B cell (primary cell): ENCODE measurements around the gene GADD45G. TPM values are rescaled to one million over a fixed set of nuclear protein-coding genes. Genes with fewer than 3 reads are reported as not detected.

ENCODE experiments used
- ATAC-seq: fragments of 200-7000 bp; cut with Tn5 transposase; one replicate; pipeline ENCODE4 v1.10.0; 2021; ENCODE audit warnings: low read depth, mild to moderate bottlenecking, moderate number of reproducible peaks, moderate library complexity
- CTCF ChIA-PET: fragments of 350-600 bp; sonication (Branson Sonifier 250); formaldehyde crosslinking; loops from one replicate; lab custom pipeline; 2021; ENCODE audit warnings: antibody characterized with exemption, inconsistent platforms; lab: Charles Lee
- POLR2A ChIA-PET: fragments of 350-600 bp; sonication (Branson Sonifier 250); formaldehyde crosslinking; loops from one replicate; lab custom pipeline; 2021; ENCODE audit warnings: antibody characterized with exemption; lab: Charles Lee
- DNase-seq: peaks from one replicate; pipeline ENCODE4 v3.0.0; 2013
- H2AFZ ChIP-seq: 2 replicates; pipeline ENCODE4 v1.6.1; 2012; ENCODE audit warnings: mild to moderate bottlenecking, low read depth, low read length; ENCODE audit not compliant: insufficient read depth, poor library complexity, severe bottlenecking
- H3K27ac ChIP-seq, 2 donors: 1 replicate in 1 of 2; 2 replicates in 1 of 2; pipeline ENCODE4 v1.5.1; 2012 to 2013; ENCODE audit warnings: low read length in 2 of 2, mild to moderate bottlenecking in 2 of 2, moderate library complexity in 1 of 2
- H3K27me3 ChIP-seq, 4 experiments: fragments of 200-600 bp in 1 of 4; sonication (generic) in 1 of 4; replicated peaks in 1 of 4; 1 replicate in 2 of 4; 2 replicates in 2 of 4; pipeline versions ENCODE4 v1.6.1 to v1.7.0; 2013 to 2016; ENCODE audit warnings: low read length in 3 of 4, mild to moderate bottlenecking in 2 of 4, mixed read lengths in 1 of 4, moderate library complexity in 1 of 4; ENCODE audit not compliant: insufficient read depth in 4 of 4, control insufficient read depth in 3 of 4; ENCODE audit errors: control extremely low read depth in 1 of 4
- H3K36me3 ChIP-seq, 2 experiments: replicated peaks in 1 of 2; 1 replicate in 1 of 2; 2 replicates in 1 of 2; pipeline versions ENCODE4 v1.6.1 to v1.7.1; 2013; ENCODE audit warnings: low read length in 1 of 2; ENCODE audit not compliant: insufficient read depth in 2 of 2, control insufficient read depth in 1 of 2; ENCODE audit errors: control extremely low read depth in 1 of 2, extremely low read depth in 1 of 2
- H3K4me1 ChIP-seq, 2 donors: fragments of 200-600 bp in 1 of 2; sonication (generic) in 1 of 2; 1 replicate in 1 of 2; 2 replicates in 1 of 2; pipeline versions ENCODE4 v1.5.1 to v1.6.1; 2013 to 2017; ENCODE audit warnings: low read length in 2 of 2; ENCODE audit not compliant: control insufficient read depth in 2 of 2, insufficient read depth in 2 of 2
- H3K4me2 ChIP-seq: replicated peaks from 2 replicates; pipeline ENCODE3; 2012; ENCODE audit warnings: mild to moderate bottlenecking, low read depth, low read length; ENCODE audit not compliant: poor library complexity, severe bottlenecking
- H3K4me3 ChIP-seq, 5 experiments: fragments of 200-600 bp in 1 of 5; sonication (generic) in 1 of 5; 1 replicate in 3 of 5; 2 replicates in 2 of 5; pipeline versions ENCODE4 v1.5.1 to v1.7.0; 2011 to 2016; ENCODE audit warnings: low read length in 4 of 5, mild to moderate bottlenecking in 4 of 5, low read depth in 2 of 5, control low read depth in 1 of 5, moderate library complexity in 1 of 5; ENCODE audit not compliant: insufficient read depth in 1 of 5; ENCODE audit errors: control extremely low read depth in 1 of 5, extremely low read depth in 1 of 5
- H3K79me2 ChIP-seq: fragments of 200-600 bp; sonication (generic); one replicate; pipeline ENCODE4 v1.6.0; 2016; ENCODE audit warnings: low read length; ENCODE audit not compliant: control insufficient read depth, insufficient read depth
- H3K9ac ChIP-seq: fragments of 200-600 bp; sonication (generic); 2 replicates; pipeline ENCODE4 v1.6.1; 2017; ENCODE audit warnings: mild to moderate bottlenecking, low read length, moderate library complexity
- H3K9me3 ChIP-seq, 3 donors: one replicate each; pipeline versions ENCODE4 v1.6.1 to v1.7.1; 2013; ENCODE audit warnings: low read length in 2 of 3; ENCODE audit not compliant: control insufficient read depth in 2 of 3, insufficient read depth in 1 of 3; ENCODE audit errors: control extremely low read depth in 1 of 3
- H4K20me1 ChIP-seq: 2 replicates; pipeline ENCODE4 v1.6.0; 2012; ENCODE audit warnings: mild to moderate bottlenecking, low read length; ENCODE audit not compliant: insufficient read depth, control insufficient read depth, poor library complexity, severe bottlenecking
- H3K27ac Mint-ChIP-seq: one replicate; pipeline ENCODE4 v1.8.0; 2021; ENCODE audit warnings: mixed read lengths
- H3K27me3 Mint-ChIP-seq: one replicate; pipeline ENCODE4 v1.8.0; 2021; ENCODE audit warnings: mixed read lengths
- H3K4me1 Mint-ChIP-seq: one replicate; pipeline ENCODE4 v1.8.0; 2021; ENCODE audit warnings: mixed read lengths
- H3K4me3 Mint-ChIP-seq: one replicate; pipeline ENCODE4 v1.8.0; 2021; ENCODE audit warnings: mixed read lengths
- H3K9me3 Mint-ChIP-seq: one replicate; pipeline ENCODE4 v1.8.0; 2022; ENCODE audit warnings: mixed read lengths; ENCODE audit not compliant: insufficient read depth
- EZH2 ChIP-seq: IDR thresholded peaks from 2 replicates; pipeline ENCODE4 v1.6.1; 2012; ENCODE audit warnings: borderline replicate concordance, low read depth, mild to moderate bottlenecking, moderate library complexity, low read length; ENCODE audit not compliant: insufficient read depth, poor library complexity, severe bottlenecking
- WGBS: methylation state at CpG from one replicate; pipeline ENCODE4 v1.1.5; 2013; ENCODE audit warnings: missing lambda C conversion rate; ENCODE audit not compliant: insufficient coverage; 5-methylcytosine and 5-hydroxymethylcytosine counted together
- intact Hi-C: fragments of 100-400 bp; cut with micrococcal nuclease; formaldehyde crosslinking; loops from one replicate; pipeline ENCODE4 v1.10.0; 2022
- polyA plus RNA-seq: library from polyadenylated mRNA; depleted of rRNA; stranded (reverse); fragments of >200 nt; gene quantifications from 2 replicates; pipeline ENCODE4 v1.2.3, GENCODE V29; 2012
- total RNA-seq, 2 donors: library from RNA; stranded (reverse); fragments of 120-200 nt in 1 of 2; gene quantifications; 1 replicate in 1 of 2; 2 replicates in 1 of 2; pipeline versions ENCODE4 v1.2.3 to v1.2.4, GENCODE V29; 2013 to 2022
- TF ChIP-seq, protein P1 (sequence below): fragments of 200-600 bp; IDR thresholded peaks from one replicate; pipeline ENCODE4 v1.8.0; 2022; ENCODE audit warnings: antibody characterized with exemption, mild to moderate bottlenecking

Gene GADD45G
- total and polyA plus RNA-seq, 2 donors (not counting 1 experiment from before 2014, with no cell fraction given) = 4.3 to 5.9 TPM

DNA sequence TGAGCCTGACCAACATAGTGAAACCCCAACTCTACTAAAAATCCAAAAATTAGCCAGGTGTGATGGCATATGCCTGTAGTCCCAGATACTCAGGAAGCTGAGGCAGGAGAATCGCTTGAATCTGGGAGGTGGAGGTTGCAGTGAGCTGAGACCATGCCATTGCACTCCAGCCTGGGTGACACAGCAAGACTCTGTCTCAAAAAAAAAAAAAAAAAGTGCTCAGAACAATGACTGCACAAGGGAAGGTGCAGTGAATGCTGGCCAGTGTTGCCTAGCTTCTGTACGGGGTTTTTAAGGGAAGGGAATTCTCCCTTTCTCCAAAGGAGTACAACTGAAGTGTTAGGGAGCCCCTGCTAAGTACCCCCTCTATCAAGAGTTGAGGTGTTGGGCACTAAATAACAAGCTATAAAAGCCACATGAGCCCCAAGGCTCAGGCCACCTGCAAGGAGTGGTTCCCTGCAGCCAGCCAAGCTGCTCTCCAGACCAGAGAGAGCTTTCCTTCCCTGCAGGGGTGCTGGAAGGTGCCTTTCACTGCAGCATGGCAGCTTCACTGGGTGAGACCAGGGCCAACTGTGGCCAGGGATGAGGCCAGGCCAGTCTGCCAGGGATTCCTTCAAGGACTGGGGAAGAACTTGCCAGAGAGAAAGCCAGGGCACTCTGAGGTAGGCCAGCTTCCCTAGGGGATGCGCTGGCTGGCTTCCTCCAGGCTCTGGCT, 14.8 kb downstream of the GADD45G start:
- Histone ChIP-seq H3K27ac (no peak overlapping the region), H2AFZ (no peak overlapping the region), H3K9me3 (peaks cover 0 to 12% (median 0%) of the 10 kb centered on the region in 3 donors), H3K4me2 (no peak overlapping the region), H3K36me3 (no peaks in the 10 kb centered on the region), H4K20me1 (no peaks in the 10 kb centered on the region), H3K27me3 (peaks cover 0 to 7% (median 0%) of the 10 kb centered on the region in 4 experiments), H3K4me3 (no peak overlapping the region), H3K79me2 (no peaks in the 10 kb centered on the region), H3K9ac (no peak overlapping the region), H3K4me1 (no peaks in the 10 kb centered on the region)
- DNase-seq (no peak), ATAC-seq (no peak)
- POLR2A ChIA-PET = no interaction called here
- 93% methylated on average over 2 of the region's 3 CpGs for whole genome bisulfite sequencing
- no peak overlapping the region for H3K4me3 Mint-ChIP-seq
- H3K4me1 Mint-ChIP-seq = no peaks in the 10 kb centered on the region
- intact Hi-C loops = no loop called here
- H3K27ac Mint-ChIP-seq = no peak overlapping the region
- H3K9me3 Mint-ChIP-seq = no peaks in the 10 kb centered on the region
- CTCF ChIA-PET = no interaction called here
- TF ChIP-seq, protein P1, sequence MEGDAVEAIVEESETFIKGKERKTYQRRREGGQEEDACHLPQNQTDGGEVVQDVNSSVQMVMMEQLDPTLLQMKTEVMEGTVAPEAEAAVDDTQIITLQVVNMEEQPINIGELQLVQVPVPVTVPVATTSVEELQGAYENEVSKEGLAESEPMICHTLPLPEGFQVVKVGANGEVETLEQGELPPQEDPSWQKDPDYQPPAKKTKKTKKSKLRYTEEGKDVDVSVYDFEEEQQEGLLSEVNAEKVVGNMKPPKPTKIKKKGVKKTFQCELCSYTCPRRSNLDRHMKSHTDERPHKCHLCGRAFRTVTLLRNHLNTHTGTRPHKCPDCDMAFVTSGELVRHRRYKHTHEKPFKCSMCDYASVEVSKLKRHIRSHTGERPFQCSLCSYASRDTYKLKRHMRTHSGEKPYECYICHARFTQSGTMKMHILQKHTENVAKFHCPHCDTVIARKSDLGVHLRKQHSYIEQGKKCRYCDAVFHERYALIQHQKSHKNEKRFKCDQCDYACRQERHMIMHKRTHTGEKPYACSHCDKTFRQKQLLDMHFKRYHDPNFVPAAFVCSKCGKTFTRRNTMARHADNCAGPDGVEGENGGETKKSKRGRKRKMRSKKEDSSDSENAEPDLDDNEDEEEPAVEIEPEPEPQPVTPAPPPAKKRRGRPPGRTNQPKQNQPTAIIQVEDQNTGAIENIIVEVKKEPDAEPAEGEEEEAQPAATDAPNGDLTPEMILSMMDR = no peak
- no peak for TF ChIP-seq EZH2
- H3K27me3 Mint-ChIP-seq = no peaks in the 10 kb centered on the region

DNA sequence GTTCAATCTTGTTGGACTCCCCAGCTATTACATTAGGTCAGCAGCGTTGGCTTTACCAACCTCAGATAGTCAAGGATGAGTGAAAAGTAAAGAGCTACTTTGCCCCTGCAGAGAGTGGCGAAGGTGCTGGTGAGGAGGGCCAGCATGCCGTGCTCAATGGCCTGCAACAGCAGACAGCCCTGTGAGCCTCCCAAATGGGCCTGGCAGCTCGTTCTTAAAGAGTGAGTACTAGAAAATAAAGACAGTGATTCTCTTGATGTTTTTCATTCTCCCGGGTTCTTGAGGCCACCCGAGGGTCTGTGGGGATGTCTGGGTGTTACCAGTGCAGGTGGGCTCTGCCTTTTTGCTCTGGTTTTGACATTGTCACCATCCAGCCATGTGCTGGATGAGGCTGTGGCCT, 16.2 kb downstream of the GADD45G start:
- intact Hi-C loops = no loop called here
- Histone ChIP-seq H3K4me1 (no peaks in the 10 kb centered on the region), H2AFZ (no peak overlapping the region), H3K4me2 (no peak overlapping the region), H3K27me3 (peaks cover 0 to 8% (median 3%) of the 10 kb centered on the region in 4 experiments), H3K9me3 (peaks cover 0 to 15% (median 0%) of the 10 kb centered on the region in 3 donors), H3K4me3 (no peak overlapping the region), H4K20me1 (no peaks in the 10 kb centered on the region), H3K9ac (no peak overlapping the region), H3K27ac (no peak overlapping the region), H3K36me3 (no peaks in the 10 kb centered on the region), H3K79me2 (no peaks in the 10 kb centered on the region)
- no peaks in the 10 kb centered on the region for H3K9me3 Mint-ChIP-seq
- no peaks in the 10 kb centered on the region for H3K4me1 Mint-ChIP-seq
- CTCF ChIA-PET = interaction anchor here (0.7 kb wide), 1 partner anchor 479 kb away, joined by 3 read pairs; no protein-coding TSS in a partner anchor
- no peaks in the 10 kb centered on the region for H3K27me3 Mint-ChIP-seq
- POLR2A ChIA-PET = no interaction called here
- H3K4me3 Mint-ChIP-seq = no peak overlapping the region
- DNase-seq (no peak), ATAC-seq (no peak)
- no peak overlapping the region for H3K27ac Mint-ChIP-seq
- TF ChIP-seq EZH2 = no peak
- TF ChIP-seq, protein P1 = no peak
- WGBS = 85% methylated on average over 5 of the region's 6 CpGs
